ENCODE results near the gene MYO7A.

DNA sequence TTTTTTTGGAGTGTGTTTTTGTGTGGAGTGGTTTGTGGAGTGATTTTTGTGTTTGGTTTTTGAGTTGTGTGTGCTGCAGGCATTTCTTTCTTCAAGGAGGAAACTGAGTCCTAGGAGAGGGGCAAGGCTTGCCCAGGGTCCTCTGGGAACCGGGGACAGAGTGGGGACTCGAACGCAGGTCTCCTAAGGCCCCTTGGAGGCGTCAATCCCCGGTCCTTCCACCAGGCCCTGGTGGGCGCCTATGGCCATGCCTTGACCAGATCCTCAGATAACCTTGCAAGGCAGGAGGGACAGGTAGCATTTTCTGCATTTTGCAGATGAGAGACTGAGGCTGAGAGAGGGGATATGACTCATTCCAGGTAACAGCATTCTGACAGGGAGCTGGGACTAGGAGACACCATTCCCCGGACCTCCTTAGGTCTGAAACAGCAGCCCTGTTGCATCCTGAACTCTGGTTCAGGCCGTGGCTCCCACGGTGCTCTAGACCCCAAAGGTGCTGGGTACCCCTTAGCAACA, 39.1 kb downstream of the MYO7A start:
- TF ChIP-seq, protein P1, sequence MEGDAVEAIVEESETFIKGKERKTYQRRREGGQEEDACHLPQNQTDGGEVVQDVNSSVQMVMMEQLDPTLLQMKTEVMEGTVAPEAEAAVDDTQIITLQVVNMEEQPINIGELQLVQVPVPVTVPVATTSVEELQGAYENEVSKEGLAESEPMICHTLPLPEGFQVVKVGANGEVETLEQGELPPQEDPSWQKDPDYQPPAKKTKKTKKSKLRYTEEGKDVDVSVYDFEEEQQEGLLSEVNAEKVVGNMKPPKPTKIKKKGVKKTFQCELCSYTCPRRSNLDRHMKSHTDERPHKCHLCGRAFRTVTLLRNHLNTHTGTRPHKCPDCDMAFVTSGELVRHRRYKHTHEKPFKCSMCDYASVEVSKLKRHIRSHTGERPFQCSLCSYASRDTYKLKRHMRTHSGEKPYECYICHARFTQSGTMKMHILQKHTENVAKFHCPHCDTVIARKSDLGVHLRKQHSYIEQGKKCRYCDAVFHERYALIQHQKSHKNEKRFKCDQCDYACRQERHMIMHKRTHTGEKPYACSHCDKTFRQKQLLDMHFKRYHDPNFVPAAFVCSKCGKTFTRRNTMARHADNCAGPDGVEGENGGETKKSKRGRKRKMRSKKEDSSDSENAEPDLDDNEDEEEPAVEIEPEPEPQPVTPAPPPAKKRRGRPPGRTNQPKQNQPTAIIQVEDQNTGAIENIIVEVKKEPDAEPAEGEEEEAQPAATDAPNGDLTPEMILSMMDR (conservative IDR thresholded peaks at IDR 0.05): no peak
- no peak for TF ChIP-seq EZH2 (IDR thresholded peaks at IDR 0.05; ENCODE audit: low read depth)
